NB4 (cell line): ENCODE results near the gene RTBDN.
"Not testable (repeated sequence)": the region's sequence is repeated elsewhere in the genome, so short reads cannot be mapped to it uniquely, and the experiment has no call there.

ENCODE experiments used
- DNase-seq: peaks from one replicate; pipeline ENCODE4 v3.0.0; 2010; ENCODE audit warnings: low read depth
- H3K4me3 ChIP-seq: one replicate; pipeline ENCODE4 v1.5.1; 2011; ENCODE audit warnings: mild to moderate bottlenecking, low read depth, low read length, moderate library complexity
- CTCF ChIP-seq: IDR thresholded peaks from one replicate; pipeline ENCODE4 v1.5.1; 2012; ENCODE audit warnings: low read depth, low read length
- MYC ChIP-seq: IDR thresholded peaks from 2 replicates; pipeline ENCODE4 v1.6.1; 2011; ENCODE audit warnings: low read depth, low read length
- POLR2A ChIP-seq: IDR thresholded peaks from 2 replicates; pipeline ENCODE4 v1.6.1; 2011; ENCODE audit warnings: mild to moderate bottlenecking; ENCODE audit not compliant: insufficient read length; ENCODE audit errors: extremely low read depth
- TF ChIP-seq, protein P1 (sequence below): IDR thresholded peaks from 2 replicates; pipeline ENCODE4 v1.6.1; 2011; ENCODE audit warnings: low read depth, low read length

The RTBDN gene

GRCh38 chr19:12833738-12834565, 427 bp downstream of the RTBDN start:
- H3K4me3 ChIP-seq, result no peak overlapping the region
- TF ChIP-seq POLR2A, result no peak
- no peak for TF ChIP-seq CTCF
- TF ChIP-seq, protein P1, sequence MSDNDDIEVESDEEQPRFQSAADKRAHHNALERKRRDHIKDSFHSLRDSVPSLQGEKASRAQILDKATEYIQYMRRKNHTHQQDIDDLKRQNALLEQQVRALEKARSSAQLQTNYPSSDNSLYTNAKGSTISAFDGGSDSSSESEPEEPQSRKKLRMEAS, result no peak
- peak; percentile 44 for DNase-seq

DNA sequence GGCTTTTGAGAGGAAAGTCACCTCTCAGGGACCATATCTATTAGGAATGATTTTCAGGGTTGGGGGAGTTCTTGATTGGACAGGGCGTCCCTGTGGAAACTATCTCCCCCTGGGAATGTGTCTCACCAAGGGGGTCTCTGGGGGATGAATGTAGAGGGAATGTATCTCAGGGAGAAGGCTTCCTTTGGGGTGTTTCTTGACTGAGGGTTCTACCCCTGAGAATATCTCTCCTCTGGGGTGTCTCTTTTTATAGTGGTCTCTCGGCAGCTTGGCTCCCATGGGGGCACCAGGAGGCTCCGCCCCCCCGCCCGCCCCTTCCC, 1.0 kb downstream of the RTBDN start:
- H3K4me3 ChIP-seq, result no peak overlapping the region
- TF ChIP-seq CTCF (no peak), MYC (no peak), POLR2A (no peak)
- TF ChIP-seq, protein P1, result no peak
- DNase-seq, result no peak

DNA sequence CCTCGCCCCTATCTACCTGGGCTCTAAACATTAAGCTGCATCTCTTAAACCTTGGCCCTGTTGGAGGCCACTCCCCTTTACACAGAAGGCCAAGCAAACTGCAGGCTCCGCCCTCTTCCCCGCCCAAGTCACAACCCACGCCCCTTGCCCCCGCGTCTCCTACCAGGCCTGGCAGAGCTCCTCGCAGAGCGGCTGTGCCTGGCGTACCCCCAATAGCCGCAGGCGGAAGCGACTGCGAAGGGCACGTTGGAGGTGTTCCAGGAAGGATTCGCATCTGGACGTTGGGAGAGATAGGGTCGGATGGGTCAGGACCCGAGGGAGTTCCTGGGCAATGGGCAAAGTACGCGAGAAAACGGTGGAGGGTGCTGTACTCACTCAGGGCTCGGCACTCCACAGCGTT, 5.9 kb downstream of the RTBDN start:
- H3K4me3 ChIP-seq, result no peak overlapping the region
- no peak for DNase-seq
- no peak for TF ChIP-seq MYC

GRCh38 chr19:12825254-12826131, 8.9 kb downstream of the RTBDN start:
- no peak overlapping the region for H3K4me3 ChIP-seq
- DNase-seq, result no peak
- TF ChIP-seq MYC (no peak), CTCF (no peak), POLR2A (no peak)
- TF ChIP-seq, protein P1, result no peak

- no peak overlapping the region for H3K4me3 ChIP-seq
- TF ChIP-seq, protein P1, result no peak
- TF ChIP-seq POLR2A (no peak), MYC (no peak), CTCF (no peak)
- no peak for DNase-seq
Measured at GRCh38 chr19:12821761-12822160, 12.6 kb downstream of the RTBDN start.

GRCh38 chr19:12817810-12818209, 16.6 kb downstream of the RTBDN start:
- not testable (repeated sequence) for DNase-seq, H3K4me3 ChIP-seq

- H3K4me3 ChIP-seq, DNase-seq: not testable (repeated sequence)
Measured at GRCh38 chr19:12817188-12817587, 17.2 kb downstream of the RTBDN start.
